Endothelial cell of coronary artery (primary cell): ENCODE results near the gene OVOL1. TPM values are rescaled to one million over a fixed set of nuclear protein-coding genes. Genes with fewer than 3 reads are reported as not detected.

Experiments
- total RNA-seq: library from RNA; depleted of rRNA; stranded (reverse); fragments of >200 nt; gene quantifications from 2 replicates; pipeline ENCODE4 v1.2.3, GENCODE V29; 2014

The OVOL1 gene
- total RNA-seq = not detected in 2 replicates

DNA sequence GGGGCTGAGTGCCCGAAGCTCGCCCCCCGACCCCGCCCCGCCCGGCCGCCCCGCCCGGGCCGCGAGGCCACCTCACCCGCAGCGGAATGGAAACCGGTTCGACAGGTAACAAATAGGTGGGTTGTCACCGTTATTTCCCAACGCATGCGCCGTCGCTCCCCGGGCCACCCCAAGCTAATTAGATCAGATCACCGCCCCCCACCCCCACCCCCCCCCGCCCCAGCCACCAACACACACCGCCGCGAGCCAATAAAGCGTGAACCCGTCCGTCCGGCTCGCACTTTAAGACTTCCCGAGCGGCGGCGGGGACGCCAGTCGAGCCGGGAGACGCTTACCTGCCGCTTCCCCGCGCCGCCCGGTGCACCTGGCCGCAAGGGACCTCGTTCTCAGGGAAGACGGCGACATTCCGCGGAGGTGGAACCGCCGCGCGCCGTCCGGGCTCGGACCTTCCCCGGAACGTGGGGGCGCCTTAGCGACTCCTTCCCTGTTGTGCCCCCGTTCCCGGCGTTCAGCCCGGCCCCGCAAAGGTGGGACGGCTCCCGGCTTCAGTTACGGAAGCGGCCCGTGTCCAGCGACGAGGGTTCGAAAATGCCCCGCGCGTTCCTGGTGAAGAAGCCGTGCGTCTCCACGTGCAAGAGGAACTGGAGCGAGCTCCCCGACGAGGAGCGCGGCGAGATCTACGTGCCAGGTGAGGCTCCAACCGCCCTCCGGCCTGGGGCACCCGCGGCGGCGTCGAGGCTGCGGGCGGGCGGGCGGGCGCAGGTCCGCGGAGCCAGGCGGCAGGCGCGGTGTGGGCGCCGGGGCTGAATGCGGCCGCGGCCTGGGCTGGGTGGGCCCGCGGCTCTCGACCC is at the start of gene OVOL1:
TSS of gene OVOL1 (plus strand) at position 278 of the 851 bp plus-strand sequence. CDS start at position 589, 311 bp downstream.

GRCh38 chr11:65780770-65781151 is 6.1 kb upstream of the OVOL1 start, which contains the start of gene AP5B1:
Gene AP5B1, minus strand, starts transcription at chr11:65780976. Its CDS starts 385 bp downstream, at chr11:65780591.

GRCh38 chr11:65833297-65834030 is 46.6 kb downstream of the OVOL1 start, which contains the start of gene SNX32:
Gene SNX32, plus strand, starts transcription at chr11:65833963. Its CDS starts 103 bp downstream, at chr11:65834066.

Other genes with a start within 250 kb of the OVOL1 start
- gene LTBP3, start 228.7 kb upstream of the OVOL1 start, total RNA-seq = 22.0 and 64.9 TPM in 2 replicates
- gene ZNRD2, start 216.6 kb upstream of the OVOL1 start, total RNA-seq = 46.6 and 57.7 TPM in 2 replicates
- gene FAM89B, start 214.5 kb upstream of the OVOL1 start, total RNA-seq = 17.2 and 22.1 TPM in 2 replicates
- 27.8 and 58.7 TPM in 2 replicates for gene EHBP1L1, start 211.0 kb upstream of the OVOL1 start, total RNA-seq
- gene KCNK7, start 191.3 kb upstream of the OVOL1 start, total RNA-seq = 0.18 and 0.47 TPM in 2 replicates
- gene MAP3K11, start 172.8 kb upstream of the OVOL1 start, total RNA-seq = 76.3 and 82.1 TPM in 2 replicates
- gene PCNX3, start 171.3 kb upstream of the OVOL1 start, total RNA-seq = 12.2 and 17.9 TPM in 2 replicates
- 44.3 and 58.9 TPM in 2 replicates for gene SIPA1, start 149.0 kb upstream of the OVOL1 start, total RNA-seq
- 16.1 and 26.0 TPM in 2 replicates for gene RELA, start 124.1 kb upstream of the OVOL1 start, total RNA-seq
- 37.5 and 39.5 TPM in 2 replicates for gene KAT5, start 74.8 kb upstream of the OVOL1 start, total RNA-seq
- 47.5 and 48.0 TPM in 2 replicates for gene RNASEH2C, start 66.3 kb upstream of the OVOL1 start, total RNA-seq
- 5.5 and 8.0 TPM in 2 replicates for gene AP5B1, start 6.1 kb upstream of the OVOL1 start, total RNA-seq
- gene SNX32, start 46.9 kb downstream of the OVOL1 start, total RNA-seq = 0.36 and 0.38 TPM in 2 replicates
- 1,607 and 1,727 TPM in 2 replicates for gene CFL1, start 71.1 kb downstream of the OVOL1 start, total RNA-seq
- gene MUS81, start 73.4 kb downstream of the OVOL1 start, total RNA-seq = 43.1 and 58.9 TPM in 2 replicates
- 31.4 and 48.0 TPM in 2 replicates for gene EFEMP2, start 85.7 kb downstream of the OVOL1 start, total RNA-seq
- not detected in 2 replicates for gene CTSW, start 92.8 kb downstream of the OVOL1 start, total RNA-seq
- gene FIBP, start 101.4 kb downstream of the OVOL1 start, total RNA-seq = 156 and 220 TPM in 2 replicates
- gene CCDC85B, start 103.6 kb downstream of the OVOL1 start, total RNA-seq = 83.5 and 102 TPM in 2 replicates
- 7.4 and 10.2 TPM in 2 replicates for gene FOSL1, start 113.3 kb downstream of the OVOL1 start, total RNA-seq
- gene C11orf68, start 132.0 kb downstream of the OVOL1 start, total RNA-seq = 11.2 and 19.3 TPM in 2 replicates
- 215 and 233 TPM in 2 replicates for gene DRAP1, start 132.4 kb downstream of the OVOL1 start, total RNA-seq
- under 0.01 TPM in 1 of 2 replicates, not detected in the other for gene TSGA10IP, start 158.4 kb downstream of the OVOL1 start, total RNA-seq
- gene SART1, start 174.7 kb downstream of the OVOL1 start, total RNA-seq = 64.8 TPM in 2 replicates
- gene EIF1AD, start 215.1 kb downstream of the OVOL1 start, total RNA-seq = 32.8 and 37.5 TPM in 2 replicates
- 17.5 and 25.1 TPM in 2 replicates for gene BANF1, start 215.4 kb downstream of the OVOL1 start, total RNA-seq
- 0.09 and 0.56 TPM in 2 replicates for gene CST6, start 224.9 kb downstream of the OVOL1 start, total RNA-seq
- gene CATSPER1, start 239.4 kb downstream of the OVOL1 start, total RNA-seq = 0.09 TPM in 2 replicates